GM12875 (cell line): ENCODE data around the gene STARD13.

ENCODE experiments used
- H3K4me3 ChIP-seq: one replicate; pipeline ENCODE4 v1.5.1; 2011; ENCODE audit warnings: low read depth, low read length, control low read depth
- TF ChIP-seq, protein P1 (sequence below): IDR thresholded peaks from 2 replicates; pipeline ENCODE4 v1.5.1; 2011; ENCODE audit warnings: low read depth, mild to moderate bottlenecking, control low read depth, inconsistent platforms, low read length, moderate library complexity, borderline replicate concordance; ENCODE audit not compliant: insufficient read depth

The STARD13 gene

DNA sequence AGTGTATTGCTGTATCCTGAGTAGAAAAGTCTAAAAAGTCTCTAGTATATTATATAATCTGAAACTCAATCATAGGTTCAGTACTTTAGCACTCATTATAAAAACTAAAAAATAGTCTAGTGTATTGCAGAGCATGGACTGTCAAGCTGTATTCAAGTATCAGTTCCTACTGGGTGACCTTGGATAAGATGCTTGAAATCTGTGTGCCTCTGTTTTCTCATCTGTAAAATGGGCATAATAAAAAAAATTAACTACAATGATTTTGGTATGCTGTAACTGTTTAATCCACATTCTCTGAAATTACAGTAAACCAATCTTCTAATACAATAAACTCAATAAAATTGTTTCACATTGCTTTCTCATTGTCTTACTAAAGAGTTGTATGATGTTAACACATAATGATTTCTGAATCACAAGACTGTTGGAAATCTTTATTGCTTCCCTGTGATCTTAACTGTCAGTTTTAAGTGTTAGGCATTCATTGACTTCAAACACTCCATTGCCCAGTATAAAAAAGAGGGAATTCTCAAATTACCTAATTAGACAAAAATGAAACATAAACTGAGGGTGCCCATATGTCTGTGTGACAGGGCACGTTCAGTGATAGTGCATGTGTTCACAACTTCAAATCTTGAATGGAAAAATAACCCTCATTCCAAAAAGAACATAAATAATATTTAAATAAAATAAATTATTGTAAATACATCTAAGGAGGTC, 2.2 kb downstream of the STARD13 start:
- TF ChIP-seq, protein P1, sequence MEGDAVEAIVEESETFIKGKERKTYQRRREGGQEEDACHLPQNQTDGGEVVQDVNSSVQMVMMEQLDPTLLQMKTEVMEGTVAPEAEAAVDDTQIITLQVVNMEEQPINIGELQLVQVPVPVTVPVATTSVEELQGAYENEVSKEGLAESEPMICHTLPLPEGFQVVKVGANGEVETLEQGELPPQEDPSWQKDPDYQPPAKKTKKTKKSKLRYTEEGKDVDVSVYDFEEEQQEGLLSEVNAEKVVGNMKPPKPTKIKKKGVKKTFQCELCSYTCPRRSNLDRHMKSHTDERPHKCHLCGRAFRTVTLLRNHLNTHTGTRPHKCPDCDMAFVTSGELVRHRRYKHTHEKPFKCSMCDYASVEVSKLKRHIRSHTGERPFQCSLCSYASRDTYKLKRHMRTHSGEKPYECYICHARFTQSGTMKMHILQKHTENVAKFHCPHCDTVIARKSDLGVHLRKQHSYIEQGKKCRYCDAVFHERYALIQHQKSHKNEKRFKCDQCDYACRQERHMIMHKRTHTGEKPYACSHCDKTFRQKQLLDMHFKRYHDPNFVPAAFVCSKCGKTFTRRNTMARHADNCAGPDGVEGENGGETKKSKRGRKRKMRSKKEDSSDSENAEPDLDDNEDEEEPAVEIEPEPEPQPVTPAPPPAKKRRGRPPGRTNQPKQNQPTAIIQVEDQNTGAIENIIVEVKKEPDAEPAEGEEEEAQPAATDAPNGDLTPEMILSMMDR: no peak
- H3K4me3 ChIP-seq: no peak overlapping the region

DNA sequence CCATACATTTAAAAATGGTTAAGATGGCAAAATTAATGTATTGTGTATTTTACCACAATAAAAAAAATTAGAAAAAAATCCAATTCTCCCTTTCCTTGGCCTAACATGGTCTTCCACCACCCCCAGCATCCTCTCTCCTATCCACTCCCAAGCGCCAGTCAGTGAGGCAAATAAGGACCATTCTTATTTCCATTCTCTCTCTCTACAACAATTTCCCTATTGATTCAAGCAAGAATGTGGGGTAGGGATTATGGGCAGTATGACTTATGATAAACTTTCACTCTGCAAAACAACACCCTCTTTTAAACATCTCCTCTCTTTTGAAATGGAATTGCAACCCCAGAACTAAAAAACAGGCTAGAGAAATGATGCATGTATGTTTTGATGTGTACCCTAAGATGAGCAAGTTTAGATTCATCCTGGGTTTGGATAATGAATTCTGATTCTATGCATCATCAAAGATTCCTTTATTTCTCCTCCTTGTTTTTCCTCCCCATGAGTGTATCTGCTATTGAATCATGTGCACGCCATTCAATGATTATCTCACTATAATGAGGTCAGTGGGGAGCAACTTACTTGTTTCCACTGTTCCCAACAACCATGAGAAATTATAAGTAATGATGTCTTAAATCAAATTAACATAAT, 3.5 kb downstream of the STARD13 start:
- H3K4me3 ChIP-seq: no peak overlapping the region
- TF ChIP-seq, protein P1: no peak

DNA sequence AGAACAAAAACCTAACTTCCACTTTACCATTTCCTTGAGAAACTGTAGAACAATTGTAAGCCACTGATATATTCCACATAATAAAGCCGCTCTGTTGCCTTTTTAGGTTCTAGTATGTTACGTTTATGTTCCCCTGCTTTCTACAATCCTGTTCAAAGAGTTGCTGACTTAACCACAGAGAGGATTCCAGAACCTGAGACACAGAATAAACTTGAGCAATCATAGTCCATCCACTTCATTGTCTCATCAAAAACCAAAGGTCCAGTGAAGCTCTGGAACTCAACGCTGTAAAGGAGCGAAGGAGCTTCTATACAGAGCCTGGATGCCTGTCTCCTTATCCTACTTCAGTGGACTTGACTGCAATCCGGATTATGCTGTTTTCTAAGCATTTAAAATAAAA, 4.6 kb downstream of the STARD13 start:
- H3K4me3 ChIP-seq: no peak overlapping the region
- TF ChIP-seq, protein P1: no peak

DNA sequence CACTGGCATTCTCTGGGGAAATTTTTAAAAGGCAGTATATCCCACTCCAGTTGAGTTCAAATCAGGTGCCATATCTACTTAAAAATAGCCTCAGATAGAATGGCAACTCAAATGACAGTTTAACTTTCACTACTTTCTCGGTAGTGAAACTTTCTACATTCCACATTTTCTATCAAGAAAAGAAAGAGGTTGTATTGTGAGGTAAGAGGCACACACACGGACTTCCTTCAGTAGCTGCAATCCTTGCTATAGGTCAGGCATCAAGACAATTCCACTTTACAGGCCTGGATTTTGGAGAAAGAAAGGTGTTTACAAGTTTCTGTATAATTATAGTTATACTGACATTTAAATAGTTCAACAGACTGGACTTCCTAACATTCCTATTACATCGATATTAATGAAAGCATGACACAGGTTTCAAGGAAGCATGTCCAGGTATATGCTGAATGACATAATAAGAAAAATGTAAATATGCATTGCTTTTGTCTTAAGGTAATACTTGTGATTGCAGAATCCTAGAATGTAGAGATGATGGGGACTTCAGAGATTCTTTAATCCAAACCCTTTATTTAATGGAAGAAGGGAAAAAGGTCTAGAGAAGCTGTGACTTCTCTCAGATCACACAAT, 5.2 kb downstream of the STARD13 start:
- TF ChIP-seq, protein P1: no peak
- H3K4me3 ChIP-seq: no peak overlapping the region

DNA sequence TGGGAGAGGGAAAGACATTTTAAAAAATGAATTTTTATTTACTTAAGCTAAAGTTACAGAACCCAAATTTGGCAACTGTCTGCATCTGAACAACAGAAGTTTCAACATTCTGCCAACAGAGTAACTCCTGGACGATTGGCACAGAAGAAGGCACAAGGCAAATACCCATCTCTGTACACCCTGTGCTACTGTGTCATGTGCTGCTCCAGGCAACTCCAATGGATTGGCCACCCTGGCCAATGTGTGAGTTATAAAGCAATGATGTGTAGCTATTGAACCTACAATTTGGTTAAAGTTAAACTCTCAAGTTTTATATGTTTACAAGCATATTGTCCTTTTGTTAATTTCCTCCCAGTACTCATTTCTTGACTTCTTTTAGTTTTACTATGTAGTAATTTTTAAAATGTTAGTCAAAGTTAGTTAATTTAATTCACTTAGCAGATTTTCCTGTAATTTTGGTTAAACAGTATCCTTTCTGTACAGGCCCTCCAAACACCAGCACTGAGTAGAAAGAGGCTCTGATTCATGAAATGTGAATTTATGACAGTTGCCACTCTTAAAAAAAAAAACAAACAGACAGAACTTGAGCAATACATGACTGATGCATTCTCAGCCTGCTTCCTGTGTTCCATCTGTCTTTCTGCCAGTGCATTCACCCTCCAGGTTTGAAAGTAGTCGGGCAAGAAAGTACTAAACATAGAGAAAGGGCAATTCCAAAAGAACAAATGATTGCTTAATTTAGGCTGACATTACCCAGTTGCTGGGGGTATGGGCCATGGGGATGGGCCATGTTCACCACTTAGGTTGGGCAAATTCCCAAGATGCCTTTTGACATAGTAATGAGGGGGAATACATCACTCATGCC, 5.9 kb downstream of the STARD13 start:
- TF ChIP-seq, protein P1: no peak

DNA sequence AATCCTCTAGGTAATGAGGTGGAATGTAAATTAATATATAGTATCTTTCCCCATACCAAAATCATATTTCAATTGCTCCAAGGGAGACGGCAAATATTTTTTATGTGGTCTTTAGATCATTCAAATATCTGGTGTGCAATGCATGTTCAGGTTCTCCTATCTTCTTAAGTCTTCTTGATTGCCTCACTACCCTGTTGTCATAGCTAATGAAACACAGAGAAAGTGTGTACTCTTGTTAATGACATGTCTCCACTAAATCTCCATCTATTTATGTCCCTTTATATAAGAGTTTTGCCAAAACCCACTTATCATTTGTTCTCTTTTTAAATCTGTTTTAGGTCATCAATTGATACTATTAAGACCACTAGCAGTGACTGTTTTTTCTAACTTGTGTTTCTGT, 6.6 kb downstream of the STARD13 start:
- TF ChIP-seq, protein P1: no peak

More for the DNA sequence above, 5.9 kb downstream of the STARD13 start:
- no peak overlapping the region for H3K4me3 ChIP-seq

More for the DNA sequence above, 6.6 kb downstream of the STARD13 start:
- H3K4me3 ChIP-seq: no peak overlapping the region
